A549 (cell line): Measurements from ENCODE around the gene DHRS7B. TPM values are rescaled to one million over a fixed set of nuclear protein-coding genes. Genes with fewer than 3 reads are reported as not detected.

Source experiments
- ATAC-seq, 2 experiments: fragments of 200-7000 bp in 1 of 2; fragments of >200 bp in 1 of 2; cut with Nextera tagmentation in 1 of 2; cut with Tn5 transposase in 1 of 2; 3 replicates each; pipeline versions ENCODE4 v1.8.0 to v1.9.1; 2018 to 2020; ENCODE audit warnings: mild to moderate bottlenecking in 1 of 2, moderate library complexity in 1 of 2
- CTCF ChIA-PET: fragments of 300-600 bp; sonication (Branson Sonifier 250); formaldehyde crosslinking; extraction: SDS; loops from one replicate; lab custom pipeline; 2021; ENCODE audit warnings: antibody characterized with exemption, inconsistent platforms; lab: Yijun Ruan, JAX
- POLR2A ChIA-PET: fragments of 350-600 bp; formaldehyde crosslinking; extraction: SDS; loops from one replicate; lab custom pipeline; 2021; ENCODE audit warnings: antibody characterized with exemption, inconsistent platforms; lab: Yijun Ruan, JAX
- DNase-seq, 2 experiments: peaks; one replicate each; pipeline versions ENCODE4 v3.0.0 to v3.0.0-alpha.2; 2011 to 2016; ENCODE audit warnings: low read depth in 1 of 2, low spot score in 1 of 2
- FAIRE-seq: peaks from 2 replicates; lab custom pipeline; 2011; peaks lifted over from hg19 to GRCh38; lab: Jason Lieb, UNC
- H3K27ac ChIP-seq, 2 experiments: fragments of >200 bp; sonication (Bioruptor Twin); formaldehyde crosslinking; 3 replicates each; pipeline ENCODE4 v1.5.1; 2016 to 2017
- H3K4me1 ChIP-seq: fragments of >200 bp; sonication (Bioruptor Twin); formaldehyde crosslinking; 3 replicates; pipeline ENCODE4 v1.6.1; 2016
- H3K4me2 ChIP-seq: fragments of >200 bp; sonication (Bioruptor Twin); formaldehyde crosslinking; 3 replicates; pipeline ENCODE4 v1.6.1; 2016
- H3K4me3 ChIP-seq: fragments of >200 bp; sonication (Bioruptor Twin); formaldehyde crosslinking; 3 replicates; pipeline ENCODE4 v1.5.1; 2016
- H3K9me3 ChIP-seq: fragments of >200 bp; sonication (Bioruptor Twin); formaldehyde crosslinking; 3 replicates; pipeline ENCODE4 v1.6.1; 2016
- BHLHE40 ChIP-seq: IDR thresholded peaks from 2 replicates; pipeline ENCODE4 v1.6.1; 2012; ENCODE audit warnings: low read depth, low read length, inconsistent platforms
- CBX2 ChIP-seq: fragments of 200-600 bp; sonication (generic); IDR thresholded peaks from 2 replicates; pipeline ENCODE4 v1.6.1; 2016; ENCODE audit warnings: low read depth, mild to moderate bottlenecking, borderline replicate concordance
- CEBPB ChIP-seq, 2 experiments: fragments of >200 bp in 1 of 2; sonication (Bioruptor Twin) in 1 of 2; formaldehyde crosslinking in 1 of 2; IDR thresholded peaks; 2 replicates each; pipeline ENCODE4 v1.6.1; 2012 to 2016
- CHD2 ChIP-seq: fragments of 150-350 bp; IDR thresholded peaks from 2 replicates; pipeline ENCODE4 v1.6.1; 2014; ENCODE audit warnings: low read length; ENCODE audit not compliant: partially characterized antibody
- EP300 ChIP-seq, 2 experiments: fragments of >200 bp; sonication (Bioruptor Twin); formaldehyde crosslinking; IDR thresholded peaks; 2 replicates in 1 of 2; 3 replicates in 1 of 2; pipeline ENCODE4 v1.6.1; 2016 to 2017
- FOXS1 ChIP-seq: fragments of 250-450 bp; sonication (Bioruptor Pico); IDR thresholded peaks from 2 replicates; pipeline ENCODE4 v1.5.0; 2020; ENCODE audit warnings: mild to moderate bottlenecking, moderate library complexity
- HDAC2 ChIP-seq: fragments of 200-600 bp; sonication (generic); IDR thresholded peaks from 2 replicates; pipeline ENCODE4 v1.6.1; 2016
- HEYL ChIP-seq: fragments of 250-450 bp; sonication (Bioruptor Pico); IDR thresholded peaks from 2 replicates; pipeline ENCODE4 v1.8.0; 2021; ENCODE audit warnings: mild to moderate bottlenecking, moderate library complexity
- KDM1A ChIP-seq: fragments of 200-600 bp; sonication (generic); IDR thresholded peaks from 2 replicates; pipeline ENCODE4 v1.6.1; 2016; ENCODE audit warnings: low read depth, mild to moderate bottlenecking
- MAFK ChIP-seq: fragments of 450-650 bp; IDR thresholded peaks from 2 replicates; pipeline ENCODE4 v1.6.1; 2014; ENCODE audit not compliant: partially characterized antibody
- MYC ChIP-seq: IDR thresholded peaks from 2 replicates; pipeline ENCODE4 v1.6.1; 2012; ENCODE audit warnings: mild to moderate bottlenecking, inconsistent platforms, low read length, improper control_type of control experiment, borderline replicate concordance
- RNF2 ChIP-seq: fragments of 200-600 bp; sonication (generic); IDR thresholded peaks from 2 replicates; pipeline ENCODE4 v1.6.1; 2016; ENCODE audit warnings: low read depth, mild to moderate bottlenecking, antibody characterized with exemption, moderate library complexity, borderline replicate concordance
- SMC3 ChIP-seq: fragments of >200 bp; sonication (Bioruptor Twin); formaldehyde crosslinking; IDR thresholded peaks from 3 replicates; pipeline ENCODE4 v1.6.1; 2018; ENCODE audit warnings: inconsistent platforms
- SREBF2 ChIP-seq: fragments of 450-650 bp; IDR thresholded peaks from 2 replicates; pipeline ENCODE4 v1.6.1; 2014; ENCODE audit warnings: mild to moderate bottlenecking, moderate library complexity
- TFCP2L1 ChIP-seq: fragments of 250-450 bp; sonication (Bioruptor Pico); IDR thresholded peaks from 2 replicates; pipeline ENCODE4 v1.5.0; 2021; ENCODE audit warnings: mild to moderate bottlenecking
- ZC3H11A ChIP-seq: fragments of 450-650 bp; IDR thresholded peaks from 2 replicates; pipeline ENCODE4 v1.6.1; 2014; ENCODE audit warnings: antibody characterized with exemption, mild to moderate bottlenecking
- ZFP36 ChIP-seq: fragments of 450-650 bp; IDR thresholded peaks from 2 replicates; pipeline ENCODE4 v1.6.1; 2014; ENCODE audit warnings: borderline replicate concordance; ENCODE audit not compliant: partially characterized antibody
- WGBS: methylation state at CpG from one replicate; pipeline ENCODE4 v1.1.6; 2017; ENCODE audit errors: missing lambda C conversion rate; 5-methylcytosine and 5-hydroxymethylcytosine counted together
- polyA plus RNA-seq, 4 experiments: library from polyadenylated mRNA; depleted of rRNA in 3 of 4; stranded (reverse); fragments of >200 nt; fragmentation: RNase III in 1 of 4; extraction: RNeasy Plus Mini Kit Qiagen cat#74134 plus additional on column Dnase treatment in 1 of 4; gene quantifications; 2 replicates in 3 of 4; 3 replicates in 1 of 4; pipeline ENCODE4 v1.2.3, GENCODE V29; 2011 to 2017
- TF ChIP-seq, protein P1 (sequence below): IDR thresholded peaks from 2 replicates; pipeline ENCODE4 v1.6.1; 2012
- TF ChIP-seq, protein P2 (sequence below): IDR thresholded peaks from 2 replicates; pipeline ENCODE4 v1.6.1; 2012
- TF ChIP-seq, protein P3 (sequence below): fragments of 200-600 bp; sonication (generic); IDR thresholded peaks from 2 replicates; pipeline ENCODE4 v1.6.1; 2016; ENCODE audit warnings: antibody characterized with exemption, mild to moderate bottlenecking, moderate library complexity
- TF ChIP-seq, protein P4 (sequence below): fragments of 450-650 bp; IDR thresholded peaks from 2 replicates; pipeline ENCODE4 v1.6.1; 2014; ENCODE audit warnings: antibody characterized with exemption
- TF ChIP-seq, protein P5 (sequence below): fragments of 250-450 bp; sonication (Bioruptor Pico); IDR thresholded peaks from 2 replicates; pipeline ENCODE4 v1.5.0; 2021; ENCODE audit warnings: mild to moderate bottlenecking, moderate library complexity, borderline replicate concordance

Gene DHRS7B
- polyA plus RNA-seq, 2 of the 4 experiments (the other 2 are of a cell fraction): 23.6 to 25.4 TPM

DNA sequence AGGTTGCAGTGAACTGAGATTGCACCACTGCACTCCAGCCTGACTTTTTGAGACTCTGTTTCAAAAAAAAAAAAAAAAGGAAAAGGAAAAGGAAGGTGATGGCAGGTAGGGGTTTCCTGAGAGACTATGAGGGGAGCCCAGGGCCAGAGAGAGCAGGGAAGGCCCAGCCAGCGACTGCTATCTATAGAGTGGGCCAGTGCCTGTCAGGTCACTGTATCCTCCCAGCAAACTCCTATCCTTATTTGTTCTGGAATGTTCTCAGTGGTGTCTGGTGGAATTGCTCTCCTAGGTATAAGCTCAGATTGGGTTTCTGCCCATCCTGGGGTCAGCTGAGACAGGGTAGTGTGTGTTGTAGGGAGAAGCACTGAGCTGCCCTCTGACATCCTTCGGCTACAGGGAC is 102.1 kb downstream of the DHRS7B start:
- Histone ChIP-seq H3K9me3 (no peaks in the 10 kb centered on the region), H3K4me2 (no peak overlapping the region), H3K27ac (no peak overlapping the region), H3K4me1 (no peaks in the 10 kb centered on the region), H3K4me3 (no peak overlapping the region)
- WGBS: 89% methylated on average over 2 of the region's 2 CpGs
- no peak for DNase-seq
- ChIA-PET CTCF (interaction anchor here (0.6 to 1.9 kb wide), 4 partner anchors 11 to 185 kb away, joined by 3 to 7 read pairs (median 3); no protein-coding TSS in a partner anchor), POLR2A (interaction anchor here (0.7 to 1.2 kb wide), 2 partner anchors 185 to 213 kb away, joined by 3 read pairs; no protein-coding TSS in a partner anchor)
- FAIRE-seq: no peak
- TF ChIP-seq CBX2 (no peak), CEBPB (IDR thresholded peaks at IDR 0.05) (no peak), ZFP36 (no peak), KDM1A (no peak), RNF2 (no peak), TFCP2L1 (CRISPR knock-in tag) (no peak), ZC3H11A (no peak), CHD2 (no peak), SMC3 (no peak)
- TF ChIP-seq, protein P1, sequence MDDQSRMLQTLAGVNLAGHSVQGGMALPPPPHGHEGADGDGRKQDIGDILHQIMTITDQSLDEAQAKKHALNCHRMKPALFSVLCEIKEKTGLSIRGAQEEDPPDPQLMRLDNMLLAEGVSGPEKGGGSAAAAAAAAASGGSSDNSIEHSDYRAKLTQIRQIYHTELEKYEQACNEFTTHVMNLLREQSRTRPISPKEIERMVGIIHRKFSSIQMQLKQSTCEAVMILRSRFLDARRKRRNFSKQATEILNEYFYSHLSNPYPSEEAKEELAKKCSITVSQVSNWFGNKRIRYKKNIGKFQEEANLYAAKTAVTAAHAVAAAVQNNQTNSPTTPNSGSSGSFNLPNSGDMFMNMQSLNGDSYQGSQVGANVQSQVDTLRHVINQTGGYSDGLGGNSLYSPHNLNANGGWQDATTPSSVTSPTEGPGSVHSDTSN: no peak
- TF ChIP-seq, protein P2, sequence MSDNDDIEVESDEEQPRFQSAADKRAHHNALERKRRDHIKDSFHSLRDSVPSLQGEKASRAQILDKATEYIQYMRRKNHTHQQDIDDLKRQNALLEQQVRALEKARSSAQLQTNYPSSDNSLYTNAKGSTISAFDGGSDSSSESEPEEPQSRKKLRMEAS: no peak
- TF ChIP-seq, protein P3, sequence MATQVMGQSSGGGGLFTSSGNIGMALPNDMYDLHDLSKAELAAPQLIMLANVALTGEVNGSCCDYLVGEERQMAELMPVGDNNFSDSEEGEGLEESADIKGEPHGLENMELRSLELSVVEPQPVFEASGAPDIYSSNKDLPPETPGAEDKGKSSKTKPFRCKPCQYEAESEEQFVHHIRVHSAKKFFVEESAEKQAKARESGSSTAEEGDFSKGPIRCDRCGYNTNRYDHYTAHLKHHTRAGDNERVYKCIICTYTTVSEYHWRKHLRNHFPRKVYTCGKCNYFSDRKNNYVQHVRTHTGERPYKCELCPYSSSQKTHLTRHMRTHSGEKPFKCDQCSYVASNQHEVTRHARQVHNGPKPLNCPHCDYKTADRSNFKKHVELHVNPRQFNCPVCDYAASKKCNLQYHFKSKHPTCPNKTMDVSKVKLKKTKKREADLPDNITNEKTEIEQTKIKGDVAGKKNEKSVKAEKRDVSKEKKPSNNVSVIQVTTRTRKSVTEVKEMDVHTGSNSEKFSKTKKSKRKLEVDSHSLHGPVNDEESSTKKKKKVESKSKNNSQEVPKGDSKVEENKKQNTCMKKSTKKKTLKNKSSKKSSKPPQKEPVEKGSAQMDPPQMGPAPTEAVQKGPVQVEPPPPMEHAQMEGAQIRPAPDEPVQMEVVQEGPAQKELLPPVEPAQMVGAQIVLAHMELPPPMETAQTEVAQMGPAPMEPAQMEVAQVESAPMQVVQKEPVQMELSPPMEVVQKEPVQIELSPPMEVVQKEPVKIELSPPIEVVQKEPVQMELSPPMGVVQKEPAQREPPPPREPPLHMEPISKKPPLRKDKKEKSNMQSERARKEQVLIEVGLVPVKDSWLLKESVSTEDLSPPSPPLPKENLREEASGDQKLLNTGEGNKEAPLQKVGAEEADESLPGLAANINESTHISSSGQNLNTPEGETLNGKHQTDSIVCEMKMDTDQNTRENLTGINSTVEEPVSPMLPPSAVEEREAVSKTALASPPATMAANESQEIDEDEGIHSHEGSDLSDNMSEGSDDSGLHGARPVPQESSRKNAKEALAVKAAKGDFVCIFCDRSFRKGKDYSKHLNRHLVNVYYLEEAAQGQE: no peak
- peak; percentile 9 to 36; a peak in 4 of 6 replicates for ATAC-seq

DNA sequence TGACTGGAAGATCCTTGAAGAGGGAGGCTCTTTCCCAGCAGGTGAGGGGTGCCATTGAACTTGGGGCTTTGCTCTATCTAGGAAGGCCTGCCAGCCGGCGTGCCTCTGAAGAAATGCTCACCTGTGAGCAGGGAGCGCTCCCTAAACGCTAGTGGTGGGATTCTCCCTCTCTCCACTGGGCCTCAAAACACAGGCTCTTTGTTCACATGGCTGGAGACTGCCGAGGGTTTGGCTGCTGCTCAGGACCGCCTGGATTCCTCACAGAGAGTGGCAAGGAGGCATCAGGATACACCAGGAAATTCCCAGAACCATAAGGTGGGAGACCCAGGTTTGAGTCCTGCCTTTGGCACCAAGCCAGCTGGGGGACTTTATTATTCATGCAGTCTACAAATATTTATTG is 104.8 kb downstream of the DHRS7B start:
- H3K4me1 ChIP-seq: no peaks in the 10 kb centered on the region
- no peak overlapping the region for H3K4me3 ChIP-seq
- no peak overlapping the region for H3K4me2 ChIP-seq
- FAIRE-seq (no peak), DNase-seq (no peak)
- ChIA-PET CTCF (interaction anchor here (0.7 kb wide), 1 partner anchor 8 kb away, joined by 3 read pairs; no protein-coding TSS in a partner anchor), POLR2A (no interaction called here)
- whole genome bisulfite sequencing: 93% methylated on average over 6 of the region's 6 CpGs
- H3K27ac ChIP-seq: no peak overlapping the region
- H3K9me3 ChIP-seq: no peaks in the 10 kb centered on the region
- TF ChIP-seq BHLHE40 (no peak), FOXS1 (CRISPR knock-in tag) (no peak), ZFP36 (no peak), HEYL (CRISPR knock-in tag) (no peak), MYC (no peak), TFCP2L1 (CRISPR knock-in tag) (no peak), KDM1A (no peak)
- TF ChIP-seq, all 56 proteins: peak for 0
- no peak for ATAC-seq

DNA sequence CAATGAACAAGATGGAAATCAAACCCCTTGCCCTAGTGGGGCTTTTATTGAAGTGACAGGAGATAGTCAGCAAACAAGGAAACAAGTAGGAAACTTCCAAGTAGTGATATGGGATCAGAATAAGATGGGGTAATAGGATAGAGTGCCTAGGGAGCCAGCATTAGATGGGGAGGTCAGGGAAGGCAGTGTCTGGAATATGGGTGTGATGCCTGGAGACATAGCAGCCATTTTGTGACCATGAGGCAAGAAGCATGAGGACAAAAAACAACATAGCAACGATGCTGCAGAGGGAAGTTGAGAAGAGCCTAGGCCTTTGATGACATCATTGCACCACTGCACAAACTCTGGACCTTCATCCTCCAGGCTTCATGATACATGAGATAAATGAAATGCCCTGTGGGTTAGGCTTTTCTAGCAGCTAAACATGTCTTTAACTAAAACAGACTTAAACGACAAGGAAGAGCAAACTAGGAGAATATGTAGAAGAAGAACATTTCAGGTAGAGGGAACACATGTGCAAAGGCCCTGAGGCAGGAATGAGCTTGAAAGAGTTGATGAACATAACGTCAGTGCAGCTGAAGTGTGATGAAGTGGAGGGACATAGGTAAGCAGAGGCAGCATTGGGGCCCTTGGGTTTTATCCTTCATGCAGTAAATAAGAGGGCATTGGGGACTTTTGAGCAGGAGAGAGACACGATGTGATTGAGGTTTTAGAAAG is 105.4 kb downstream of the DHRS7B start:
- Histone ChIP-seq H3K4me3 (no peak overlapping the region), H3K27ac (no peak overlapping the region), H3K4me2 (no peak overlapping the region), H3K9me3 (no peaks in the 10 kb centered on the region), H3K4me1 (no peaks in the 10 kb centered on the region)
- ChIA-PET CTCF (interaction anchor here (1.0 to 1.2 kb wide), 2 partner anchors 17 to 113 kb away, joined by 3 read pairs; no protein-coding TSS in a partner anchor), POLR2A (no interaction called here)
- ATAC-seq (no peak), FAIRE-seq (no peak), DNase-seq (no peak)
- 70% methylated on average over 4 of the region's 4 CpGs for WGBS
- no peak for TF ChIP-seq MAFK
- TF ChIP-seq CHD2: no peak
- no peak for TF ChIP-seq EP300 (IDR thresholded peaks at IDR 0.05)
- no peak for TF ChIP-seq SREBF2
- TF ChIP-seq, protein P4, sequence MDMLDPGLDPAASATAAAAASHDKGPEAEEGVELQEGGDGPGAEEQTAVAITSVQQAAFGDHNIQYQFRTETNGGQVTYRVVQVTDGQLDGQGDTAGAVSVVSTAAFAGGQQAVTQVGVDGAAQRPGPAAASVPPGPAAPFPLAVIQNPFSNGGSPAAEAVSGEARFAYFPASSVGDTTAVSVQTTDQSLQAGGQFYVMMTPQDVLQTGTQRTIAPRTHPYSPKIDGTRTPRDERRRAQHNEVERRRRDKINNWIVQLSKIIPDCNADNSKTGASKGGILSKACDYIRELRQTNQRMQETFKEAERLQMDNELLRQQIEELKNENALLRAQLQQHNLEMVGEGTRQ: no peak
- TF ChIP-seq, protein P5, sequence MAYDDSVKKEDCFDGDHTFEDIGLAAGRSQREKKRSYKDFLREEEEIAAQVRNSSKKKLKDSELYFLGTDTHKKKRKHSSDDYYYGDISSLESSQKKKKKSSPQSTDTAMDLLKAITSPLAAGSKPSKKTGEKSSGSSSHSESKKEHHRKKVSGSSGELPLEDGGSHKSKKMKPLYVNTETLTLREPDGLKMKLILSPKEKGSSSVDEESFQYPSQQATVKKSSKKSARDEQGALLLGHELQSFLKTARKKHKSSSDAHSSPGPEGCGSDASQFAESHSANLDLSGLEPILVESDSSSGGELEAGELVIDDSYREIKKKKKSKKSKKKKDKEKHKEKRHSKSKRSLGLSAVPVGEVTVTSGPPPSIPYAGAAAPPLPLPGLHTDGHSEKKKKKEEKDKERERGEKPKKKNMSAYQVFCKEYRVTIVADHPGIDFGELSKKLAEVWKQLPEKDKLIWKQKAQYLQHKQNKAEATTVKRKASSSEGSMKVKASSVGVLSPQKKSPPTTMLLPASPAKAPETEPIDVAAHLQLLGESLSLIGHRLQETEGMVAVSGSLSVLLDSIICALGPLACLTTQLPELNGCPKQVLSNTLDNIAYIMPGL (CRISPR knock-in tag): no peak
- no peak for TF ChIP-seq RNF2
- TF ChIP-seq, protein P2: no peak
- no peak for TF ChIP-seq HDAC2
- TF ChIP-seq, protein P1: no peak
